Effector memory CD8-positive, alpha-beta T cell (primary cell): ENCODE data around the gene BHLHA15.

Source experiments
- ATAC-seq: fragments of 150-1000 bp; cut with Tn5 transposase; replicated peaks from 2 replicates; pipeline ENCODE4 v1.10.0; 2021; ENCODE audit warnings: mild to moderate bottlenecking, moderate library complexity
- DNase-seq, 3 experiments: peaks; one replicate each; pipeline ENCODE4 v3.0.0; 2021
- H3K27ac Mint-ChIP-seq, 2 donors: one replicate each; pipeline ENCODE4 v1.8.0; 2022; ENCODE audit warnings: mild to moderate bottlenecking in 2 of 2, mixed read lengths in 2 of 2, moderate library complexity in 2 of 2
- H3K27me3 Mint-ChIP-seq, 2 donors: one replicate each; pipeline ENCODE4 v1.8.0; 2022; ENCODE audit warnings: mixed read lengths in 2 of 2
- H3K36me3 Mint-ChIP-seq: one replicate; pipeline ENCODE4 v1.8.0; 2022; ENCODE audit warnings: mild to moderate bottlenecking, moderate library complexity, mixed read lengths; ENCODE audit not compliant: insufficient read depth
- H3K4me1 Mint-ChIP-seq, 2 donors: one replicate each; pipeline ENCODE4 v1.8.0; 2022; ENCODE audit warnings: low read depth in 2 of 2, mixed read lengths in 2 of 2
- H3K4me3 Mint-ChIP-seq, 2 donors: one replicate each; pipeline ENCODE4 v1.8.0; 2022; ENCODE audit warnings: mild to moderate bottlenecking in 2 of 2, mixed read lengths in 2 of 2, moderate library complexity in 2 of 2
- H3K9me3 Mint-ChIP-seq, 2 donors: one replicate each; pipeline ENCODE4 v1.8.0; 2022; ENCODE audit warnings: mixed read lengths in 2 of 2

The BHLHA15 gene

GRCh38 chr7:98230746-98231471 is 19.7 kb downstream of the BHLHA15 start:
- no peak for DNase-seq
- Mint-ChIP-seq H3K9me3 (no peaks in the 10 kb centered on the region), H3K4me1 (no peaks in the 10 kb centered on the region), H3K27ac (peak overlapping the region; percentile 46 to 58), H3K36me3 (peaks cover 21% of the 10 kb centered on the region), H3K27me3 (no peaks in the 10 kb centered on the region), H3K4me3 (no peak overlapping the region)
- no peak for ATAC-seq

GRCh38 chr7:98231493-98232262 is 20.4 kb downstream of the BHLHA15 start:
- H3K9me3 Mint-ChIP-seq = no peaks in the 10 kb centered on the region

GRCh38 chr7:98232263-98232585 is 21.0 kb downstream of the BHLHA15 start:
- Mint-ChIP-seq H3K4me3 (no peak overlapping the region), H3K9me3 (no peaks in the 10 kb centered on the region), H3K27ac (no peak overlapping the region), H3K36me3 (peaks cover 14% of the 10 kb centered on the region), H3K4me1 (no peaks in the 10 kb centered on the region), H3K27me3 (no peaks in the 10 kb centered on the region)
- ATAC-seq (no peak), DNase-seq (no peak)

More at GRCh38 chr7:98231493-98232262, 20.4 kb downstream of the BHLHA15 start:
- peaks cover 15% of the 10 kb centered on the region for H3K36me3 Mint-ChIP-seq
- no peak for ATAC-seq
- no peaks in the 10 kb centered on the region for H3K27me3 Mint-ChIP-seq
- H3K27ac Mint-ChIP-seq = no peak overlapping the region
- no peaks in the 10 kb centered on the region for H3K4me1 Mint-ChIP-seq
- H3K4me3 Mint-ChIP-seq = no peak overlapping the region
- no peak for DNase-seq

- peaks cover 11% of the 10 kb centered on the region for H3K36me3 Mint-ChIP-seq
- ATAC-seq (no peak), DNase-seq (no peak)
- H3K4me1 Mint-ChIP-seq = no peaks in the 10 kb centered on the region
- no peaks in the 10 kb centered on the region for H3K27me3 Mint-ChIP-seq
- no peak overlapping the region for H3K4me3 Mint-ChIP-seq
- no peak overlapping the region for H3K27ac Mint-ChIP-seq
- H3K9me3 Mint-ChIP-seq = no peaks in the 10 kb centered on the region
These were observed 21.6 kb downstream of the BHLHA15 start for GRCh38 chr7:98232799-98233198.

- Mint-ChIP-seq H3K4me3 (no peak overlapping the region), H3K9me3 (no peaks in the 10 kb centered on the region), H3K27me3 (no peaks in the 10 kb centered on the region), H3K27ac (peak overlapping the region in 1 of 2 donors; percentile 41), H3K4me1 (no peaks in the 10 kb centered on the region), H3K36me3 (peaks cover 9% of the 10 kb centered on the region)
- ATAC-seq (no peak), DNase-seq (no peak)
These were observed 22.2 kb downstream of the BHLHA15 start for GRCh38 chr7:98233219-98234070.

GRCh38 chr7:98234429-98235147 is 23.3 kb downstream of the BHLHA15 start:
- no peak for ATAC-seq
- no peaks in the 10 kb centered on the region for H3K27me3 Mint-ChIP-seq
- no peak for DNase-seq
- peaks cover 20% of the 10 kb centered on the region for H3K36me3 Mint-ChIP-seq
- H3K4me1 Mint-ChIP-seq = no peaks in the 10 kb centered on the region
- peak overlapping the region in 1 of 2 donors; percentile 41 for H3K27ac Mint-ChIP-seq
- H3K4me3 Mint-ChIP-seq = no peak overlapping the region
- H3K9me3 Mint-ChIP-seq = no peaks in the 10 kb centered on the region

- H3K27me3 Mint-ChIP-seq = no peaks in the 10 kb centered on the region
- peaks cover 19% of the 10 kb centered on the region for H3K36me3 Mint-ChIP-seq
- DNase-seq (no peak), ATAC-seq (no peak)
- H3K4me1 Mint-ChIP-seq = no peaks in the 10 kb centered on the region
- no peaks in the 10 kb centered on the region for H3K9me3 Mint-ChIP-seq
- no peak overlapping the region for H3K4me3 Mint-ChIP-seq
- H3K27ac Mint-ChIP-seq = peak overlapping the region in 1 of 2 donors; percentile 15
These were observed 24.7 kb downstream of the BHLHA15 start for GRCh38 chr7:98235901-98236300.

- no peak for ATAC-seq
- peaks cover 0 to 3% of the 10 kb centered on the region in 2 donors for H3K4me1 Mint-ChIP-seq
- H3K27ac Mint-ChIP-seq = peak overlapping the region in 1 of 2 donors; percentile 15
- no peaks in the 10 kb centered on the region for H3K27me3 Mint-ChIP-seq
- no peak for DNase-seq
- H3K4me3 Mint-ChIP-seq = no peak overlapping the region
- peaks cover 19% of the 10 kb centered on the region for H3K36me3 Mint-ChIP-seq
- no peaks in the 10 kb centered on the region for H3K9me3 Mint-ChIP-seq
These were observed 25.3 kb downstream of the BHLHA15 start for GRCh38 chr7:98236355-98237185.

GRCh38 chr7:98238076-98238475 is 26.8 kb downstream of the BHLHA15 start:
- Mint-ChIP-seq H3K27ac (no peak overlapping the region), H3K9me3 (no peaks in the 10 kb centered on the region), H3K4me3 (no peak overlapping the region), H3K4me1 (peaks cover 0 to 3% of the 10 kb centered on the region in 2 donors), H3K36me3 (peaks cover 17% of the 10 kb centered on the region), H3K27me3 (no peaks in the 10 kb centered on the region)
- ATAC-seq (no peak), DNase-seq (no peak)

GRCh38 chr7:98238976-98239375 is 27.7 kb downstream of the BHLHA15 start:
- ATAC-seq = no peak
- Mint-ChIP-seq H3K36me3 (peaks cover 22% of the 10 kb centered on the region), H3K4me3 (no peak overlapping the region), H3K9me3 (no peaks in the 10 kb centered on the region), H3K27me3 (no peaks in the 10 kb centered on the region), H3K4me1 (peaks cover 0 to 3% of the 10 kb centered on the region in 2 donors), H3K27ac (peak overlapping the region in 1 of 2 donors; percentile 10)
- DNase-seq = no peak

GRCh38 chr7:98240961-98241673 is 29.9 kb downstream of the BHLHA15 start:
- Mint-ChIP-seq H3K27ac (peak overlapping the region in 1 of 2 donors; percentile 17), H3K27me3 (no peaks in the 10 kb centered on the region), H3K9me3 (no peaks in the 10 kb centered on the region), H3K36me3 (peaks cover 22% of the 10 kb centered on the region), H3K4me3 (no peak overlapping the region), H3K4me1 (peaks cover 1 to 3% of the 10 kb centered on the region in 2 donors)
- no peak for ATAC-seq
- DNase-seq = no peak
